Hepatocyte (in vitro differentiated cells): ENCODE measurements around the gene TANC1. TPM values are rescaled to one million over a fixed set of nuclear protein-coding genes. Genes with fewer than 3 reads are reported as not detected.

Experiments used
- DNase-seq: peaks from one replicate; pipeline ENCODE4 v3.0.0-alpha.2; 2016; ENCODE audit warnings: low spot score
- H2AFZ ChIP-seq: fragments of 200-600 bp; sonication (generic); 2 replicates; pipeline ENCODE4 v1.6.0; 2016; ENCODE audit warnings: antibody characterized with exemption, mild to moderate bottlenecking
- H3K27ac ChIP-seq: fragments of 200-600 bp; sonication (generic); 2 replicates; pipeline ENCODE4 v1.5.1; 2016; ENCODE audit warnings: mild to moderate bottlenecking
- H3K27me3 ChIP-seq: fragments of 200-600 bp; sonication (generic); 2 replicates; pipeline ENCODE4 v1.6.1; 2016
- H3K36me3 ChIP-seq: fragments of 200-600 bp; sonication (generic); replicated peaks from 2 replicates; pipeline ENCODE4 v1.5.1; 2016; ENCODE audit warnings: low read depth; ENCODE audit not compliant: insufficient read depth
- H3K4me1 ChIP-seq: fragments of 200-600 bp; sonication (generic); 2 replicates; pipeline ENCODE4 v1.5.1; 2016; ENCODE audit warnings: mild to moderate bottlenecking, moderate library complexity; ENCODE audit not compliant: insufficient read depth
- H3K4me2 ChIP-seq: fragments of 200-600 bp; sonication (generic); 2 replicates; pipeline ENCODE4 v1.6.0; 2016
- H3K4me3 ChIP-seq: fragments of 200-600 bp; sonication (generic); 2 replicates; pipeline ENCODE4 v1.5.1; 2016; ENCODE audit warnings: mild to moderate bottlenecking
- H3K79me2 ChIP-seq: fragments of 200-600 bp; sonication (generic); 2 replicates; pipeline ENCODE4 v1.6.0; 2017; ENCODE audit warnings: mild to moderate bottlenecking
- H3K9me2 ChIP-seq: fragments of 200-600 bp; sonication (generic); replicated peaks from 2 replicates; pipeline ENCODE4 v1.6.0; 2017; ENCODE audit warnings: mild to moderate bottlenecking; ENCODE audit not compliant: insufficient read depth
- H3K9me3 ChIP-seq: fragments of 200-600 bp; sonication (generic); 2 replicates; pipeline ENCODE4 v1.5.1; 2016; ENCODE audit warnings: low read depth, mild to moderate bottlenecking
- H4K20me1 ChIP-seq: fragments of 200-600 bp; sonication (generic); 2 replicates; pipeline ENCODE4 v1.6.0; 2016; ENCODE audit warnings: mild to moderate bottlenecking; ENCODE audit not compliant: insufficient read depth, poor library complexity, severe bottlenecking
- CTCF ChIP-seq: fragments of 200-600 bp; sonication (generic); IDR thresholded peaks from 2 replicates; pipeline ENCODE4 v1.5.1; 2016; ENCODE audit warnings: antibody characterized with exemption, mild to moderate bottlenecking; ENCODE audit not compliant: poor library complexity
- EZH2 ChIP-seq: fragments of 200-600 bp; sonication (generic); IDR thresholded peaks from 2 replicates; pipeline ENCODE4 v1.6.1; 2016; ENCODE audit warnings: antibody characterized with exemption, mild to moderate bottlenecking, borderline replicate concordance
- EZH2phosphoT487 ChIP-seq: fragments of 200-600 bp; sonication (generic); IDR thresholded peaks from one replicate; pipeline ENCODE4 v1.6.1; 2018; ENCODE audit warnings: antibody characterized with exemption, mild to moderate bottlenecking, low read depth, moderate library complexity; ENCODE audit not compliant: unreplicated experiment, severe bottlenecking
- WGBS: methylation state at CpG from one replicate; pipeline ENCODE4 v1.1.6; 2016; ENCODE audit warnings: low lambda C conversion rate; ENCODE audit errors: missing lambda C conversion rate; 5-methylcytosine and 5-hydroxymethylcytosine counted together
- polyA plus RNA-seq: library from polyadenylated mRNA; unstranded; fragments of >200 nt; fragmentation: Nextera tagmentation; extraction: Ambion mirVana; gene quantifications from 2 replicates; pipeline ENCODE4 v1.2.1, GENCODE V29; 2016
- total RNA-seq: library from RNA; depleted of rRNA; stranded (reverse); fragments of >200 nt; gene quantifications from 2 replicates; pipeline ENCODE4 v1.2.3, GENCODE V29; 2014

TANC1 gene
- total and polyA plus RNA-seq, 2 experiments from 2014 or later, result 8.3 to 18.5 TPM

- Histone ChIP-seq H3K4me3 (no peak overlapping the region), H3K4me1 (no peaks in the 10 kb centered on the region), H3K4me2 (no peak overlapping the region), H3K27ac (peak overlapping the region; percentile 47), H4K20me1 (no peaks in the 10 kb centered on the region), H3K36me3 (no peaks in the 10 kb centered on the region), H3K27me3 (no peaks in the 10 kb centered on the region), H3K79me2 (no peaks in the 10 kb centered on the region), H2AFZ (no peak overlapping the region), H3K9me3 (no peaks in the 10 kb centered on the region), H3K9me2 (no peaks in the 10 kb centered on the region)
- peak; percentile 47 for DNase-seq
- 70% methylated on average over 7 of the region's 7 CpGs for WGBS
- TF ChIP-seq CTCF (no peak), EZH2 (no peak), EZH2phosphoT487 (no peak)
Measured at GRCh38 chr2:159249990-159250715, 281.7 kb downstream of the TANC1 start.

GRCh38 chr2:159251296-159252173, 283.1 kb downstream of the TANC1 start:
- no peak overlapping the region for H2AFZ ChIP-seq
- no peak overlapping the region for H3K27ac ChIP-seq

GRCh38 chr2:159252905-159253304, 284.5 kb downstream of the TANC1 start:
- Histone ChIP-seq H3K4me2 (no peak overlapping the region), H4K20me1 (no peaks in the 10 kb centered on the region), H3K79me2 (no peaks in the 10 kb centered on the region), H3K36me3 (no peaks in the 10 kb centered on the region), H3K9me2 (no peaks in the 10 kb centered on the region), H3K4me3 (no peak overlapping the region), H3K9me3 (no peaks in the 10 kb centered on the region), H3K27ac (no peak overlapping the region), H2AFZ (no peak overlapping the region), H3K4me1 (no peaks in the 10 kb centered on the region), H3K27me3 (no peaks in the 10 kb centered on the region)
- 96% methylated on average over 4 of the region's 4 CpGs for WGBS
- TF ChIP-seq CTCF (no peak), EZH2 (no peak), EZH2phosphoT487 (no peak)
- DNase-seq, result no peak

More at GRCh38 chr2:159251296-159252173, 283.1 kb downstream of the TANC1 start:
- no peak for DNase-seq
- TF ChIP-seq EZH2, result no peak
- no peak for TF ChIP-seq CTCF
- no peak for TF ChIP-seq EZH2phosphoT487
- Histone ChIP-seq H3K4me2 (no peak overlapping the region), H3K4me1 (no peaks in the 10 kb centered on the region), H3K79me2 (no peaks in the 10 kb centered on the region), H3K9me2 (no peaks in the 10 kb centered on the region), H3K9me3 (no peaks in the 10 kb centered on the region), H3K36me3 (no peaks in the 10 kb centered on the region), H3K27me3 (no peaks in the 10 kb centered on the region), H4K20me1 (no peaks in the 10 kb centered on the region), H3K4me3 (no peak overlapping the region)
- 89% methylated on average over 12 of the region's 12 CpGs for WGBS
